PC-3 (cell line): Measurements from ENCODE around the gene TMEM190. TPM values are rescaled to one million over a fixed set of nuclear protein-coding genes. Genes with fewer than 3 reads are reported as not detected.

Experiments
- ATAC-seq: fragments of 200-7000 bp; cut with Tn5 transposase; 2 replicates; pipeline ENCODE4 v1.9.1; 2020; ENCODE audit warnings: mild to moderate bottlenecking, moderate library complexity
- BruUV-seq: library from RNA; stranded (reverse); fragments of 400-500 nt; replicated peaks from 2 replicates; lab custom pipeline; 2021; lab: Mats Ljungman, UMichigan
- CTCF ChIA-PET: fragments of 300-600 bp; sonication (Branson Sonifier 250); formaldehyde crosslinking; loops from one replicate; lab custom pipeline; 2022; ENCODE audit warnings: antibody characterized with exemption; lab: Charles Lee
- POLR2A ChIA-PET: fragments of 300-600 bp; sonication (Branson Sonifier 250); formaldehyde crosslinking; loops from one replicate; lab custom pipeline; 2022; ENCODE audit warnings: antibody characterized with exemption; ENCODE audit not compliant: unreplicated experiment; lab: Charles Lee
- DNase-seq: peaks from one replicate; pipeline ENCODE4 v3.0.0-alpha.2; 2015
- H2AFZ ChIP-seq: fragments of 300-600 bp; sonication (generic); 2 replicates; pipeline ENCODE4 v1.6.0; 2016; ENCODE audit warnings: antibody characterized with exemption, low read length
- H3F3A ChIP-seq: fragments of 300-600 bp; sonication (generic); one replicate; pipeline ENCODE4 v1.6.0; 2017; ENCODE audit warnings: antibody characterized with exemption, low read length, control low read depth, mild to moderate bottlenecking; ENCODE audit not compliant: unreplicated experiment
- H3K27ac ChIP-seq: fragments of 300-600 bp; sonication (generic); 2 replicates; pipeline ENCODE4 v1.5.1; 2016; ENCODE audit warnings: mild to moderate bottlenecking, low read length
- H3K27me3 ChIP-seq: fragments of 300-600 bp; sonication (generic); 2 replicates; pipeline ENCODE4 v1.6.1; 2016; ENCODE audit warnings: low read length, mixed read lengths
- H3K36me3 ChIP-seq: fragments of 300-600 bp; sonication (generic); 2 replicates; pipeline ENCODE4 v1.6.1; 2016; ENCODE audit warnings: low read depth, mixed run types, low read length, mixed read lengths
- H3K4me1 ChIP-seq: fragments of 300-600 bp; sonication (generic); 2 replicates; pipeline ENCODE4 v1.5.1; 2016; ENCODE audit warnings: low read length; ENCODE audit not compliant: insufficient read depth
- H3K4me2 ChIP-seq: fragments of 300-600 bp; sonication (generic); 2 replicates; pipeline ENCODE4 v1.6.0; 2016; ENCODE audit warnings: low read length
- H3K4me3 ChIP-seq: fragments of 300-600 bp; sonication (generic); 2 replicates; pipeline ENCODE4 v1.5.1; 2016; ENCODE audit warnings: mild to moderate bottlenecking, low read length, mixed read lengths
- H3K79me2 ChIP-seq: fragments of 300-600 bp; sonication (generic); 2 replicates; pipeline ENCODE4 v1.6.1; 2017; ENCODE audit warnings: low read length, mixed read lengths
- H3K9ac ChIP-seq: fragments of 300-600 bp; sonication (generic); 2 replicates; pipeline ENCODE4 v1.6.0; 2016; ENCODE audit warnings: mild to moderate bottlenecking, low read length
- H3K9me2 ChIP-seq: fragments of 300-600 bp; sonication (generic); replicated peaks from 2 replicates; pipeline ENCODE4 v1.6.1; 2016; ENCODE audit warnings: mixed run types, low read length, mixed read lengths
- H3K9me3 ChIP-seq: fragments of 300-600 bp; sonication (generic); 2 replicates; pipeline ENCODE4 v1.6.1; 2016; ENCODE audit warnings: low read length, mixed read lengths
- H4K20me1 ChIP-seq: fragments of 300-600 bp; sonication (generic); 2 replicates; pipeline ENCODE4 v1.6.1; 2016; ENCODE audit warnings: low read length, mixed read lengths
- EZH2 ChIP-seq: fragments of 300-600 bp; sonication (generic); IDR thresholded peaks from one replicate; pipeline ENCODE4 v1.6.1; 2017; ENCODE audit warnings: antibody characterized with exemption, mild to moderate bottlenecking, low read length; ENCODE audit not compliant: unreplicated experiment
- EZH2phosphoT487 ChIP-seq: fragments of 300-600 bp; sonication (generic); IDR thresholded peaks from 2 replicates; pipeline ENCODE4 v1.6.1; 2018; ENCODE audit warnings: mild to moderate bottlenecking, antibody characterized with exemption, low read length, borderline replicate concordance
- intact Hi-C: fragments of 100-400 bp; cut with micrococcal nuclease; formaldehyde crosslinking; loops from 2 replicates; pipeline ENCODE4 v1.9.0; 2023
- total RNA-seq: library from RNA; depleted of rRNA; stranded (reverse); fragments of >200 nt; gene quantifications from 2 replicates; pipeline ENCODE4 v1.2.3, GENCODE V29; 2014
- TF ChIP-seq, protein P1 (sequence below): fragments of 300-600 bp; sonication (generic); conservative IDR thresholded peaks from 2 replicates; pipeline ENCODE4 v1.5.1; 2017; ENCODE audit warnings: antibody characterized with exemption, low read depth, mild to moderate bottlenecking, low read length

TMEM190 gene
- total RNA-seq, 1 experiment from 2014 or later, result not detected

DNA sequence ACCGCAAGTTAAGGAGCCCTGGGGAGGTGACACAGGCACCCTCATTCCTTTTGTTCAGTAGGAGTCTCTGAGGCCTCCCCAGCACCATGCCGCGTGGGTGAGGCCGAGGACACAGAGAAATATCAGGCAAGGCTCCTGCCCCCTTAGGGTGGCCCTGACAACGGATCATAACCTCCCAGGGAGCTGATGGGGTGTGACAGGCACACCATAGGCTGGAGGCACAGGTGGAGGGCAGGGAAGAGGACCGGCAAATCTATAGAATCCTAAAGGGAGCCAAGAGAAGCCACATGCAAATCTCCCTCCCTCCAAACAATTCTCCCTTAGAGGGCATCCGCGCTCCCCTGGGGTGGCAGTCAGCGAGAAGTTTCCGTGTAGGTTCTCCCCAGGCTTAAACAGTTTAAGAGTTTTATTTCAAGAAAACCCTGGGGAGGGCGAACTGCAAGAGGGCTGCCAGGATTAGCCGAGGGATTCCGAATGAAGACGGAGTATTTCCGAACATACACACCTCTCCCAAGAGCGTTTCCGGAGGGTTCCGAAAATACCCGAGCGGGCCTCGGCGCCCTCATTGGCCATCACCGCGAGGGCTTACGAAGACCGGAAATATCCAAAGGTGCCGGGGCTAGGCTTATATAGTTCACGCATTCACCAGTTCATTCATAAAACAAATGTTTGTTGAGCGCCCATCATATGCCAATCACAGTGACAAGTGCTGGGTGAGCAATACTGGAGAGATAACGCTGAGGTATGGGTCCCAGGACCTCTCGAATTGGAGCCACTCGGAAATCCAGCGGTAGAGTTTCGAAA is 8.5 kb downstream of the TMEM190 start:
- H3K79me2 ChIP-seq, result peaks cover 73% of the 10 kb centered on the region
- H2AFZ ChIP-seq, result peak overlapping the region; percentile 63
- ChIA-PET CTCF (interaction anchor here (1.0 to 2.4 kb wide), 2 partner anchors 46 to 225 kb away, joined by 3 to 9 read pairs; partner anchors contain the start of gene KMT5C), POLR2A (interaction anchor here (1.4 kb wide), 1 partner anchor 46 kb away, joined by 8 read pairs; the partner anchor contains the start of gene KMT5C)
- TF ChIP-seq EZH2 (no peak), EZH2phosphoT487 (no peak)
- TF ChIP-seq, protein P1, sequence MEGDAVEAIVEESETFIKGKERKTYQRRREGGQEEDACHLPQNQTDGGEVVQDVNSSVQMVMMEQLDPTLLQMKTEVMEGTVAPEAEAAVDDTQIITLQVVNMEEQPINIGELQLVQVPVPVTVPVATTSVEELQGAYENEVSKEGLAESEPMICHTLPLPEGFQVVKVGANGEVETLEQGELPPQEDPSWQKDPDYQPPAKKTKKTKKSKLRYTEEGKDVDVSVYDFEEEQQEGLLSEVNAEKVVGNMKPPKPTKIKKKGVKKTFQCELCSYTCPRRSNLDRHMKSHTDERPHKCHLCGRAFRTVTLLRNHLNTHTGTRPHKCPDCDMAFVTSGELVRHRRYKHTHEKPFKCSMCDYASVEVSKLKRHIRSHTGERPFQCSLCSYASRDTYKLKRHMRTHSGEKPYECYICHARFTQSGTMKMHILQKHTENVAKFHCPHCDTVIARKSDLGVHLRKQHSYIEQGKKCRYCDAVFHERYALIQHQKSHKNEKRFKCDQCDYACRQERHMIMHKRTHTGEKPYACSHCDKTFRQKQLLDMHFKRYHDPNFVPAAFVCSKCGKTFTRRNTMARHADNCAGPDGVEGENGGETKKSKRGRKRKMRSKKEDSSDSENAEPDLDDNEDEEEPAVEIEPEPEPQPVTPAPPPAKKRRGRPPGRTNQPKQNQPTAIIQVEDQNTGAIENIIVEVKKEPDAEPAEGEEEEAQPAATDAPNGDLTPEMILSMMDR, result no peak
- H3K36me3 ChIP-seq, result peaks cover 39% of the 10 kb centered on the region
- H3K4me2 ChIP-seq, result peak overlapping the region; percentile 90
- no peaks in the 10 kb centered on the region for H3K27me3 ChIP-seq
- H3K4me1 ChIP-seq, result peaks cover 41% of the 10 kb centered on the region
- peaks cover 41% of the 10 kb centered on the region for H4K20me1 ChIP-seq
- TSS peak; percentile 75 for BruUV-seq
- DNase-seq (peak; percentile 99), ATAC-seq (peak; percentile 76)
- H3K9me3 ChIP-seq, result no peaks in the 10 kb centered on the region
- H3K9me2 ChIP-seq, result no peaks in the 10 kb centered on the region
- intact Hi-C loops, result loop anchor here (2.0 to 10.0 kb wide), 3 partner anchors 46 to 170 kb away; partner anchors contain the start of gene KMT5C
- peaks cover 7% of the 10 kb centered on the region for H3F3A ChIP-seq
- H3K4me3 ChIP-seq, result peak overlapping the region; percentile 98
- peak overlapping the region; percentile 95 for H3K9ac ChIP-seq
- H3K27ac ChIP-seq, result peak overlapping the region; percentile 54

DNA sequence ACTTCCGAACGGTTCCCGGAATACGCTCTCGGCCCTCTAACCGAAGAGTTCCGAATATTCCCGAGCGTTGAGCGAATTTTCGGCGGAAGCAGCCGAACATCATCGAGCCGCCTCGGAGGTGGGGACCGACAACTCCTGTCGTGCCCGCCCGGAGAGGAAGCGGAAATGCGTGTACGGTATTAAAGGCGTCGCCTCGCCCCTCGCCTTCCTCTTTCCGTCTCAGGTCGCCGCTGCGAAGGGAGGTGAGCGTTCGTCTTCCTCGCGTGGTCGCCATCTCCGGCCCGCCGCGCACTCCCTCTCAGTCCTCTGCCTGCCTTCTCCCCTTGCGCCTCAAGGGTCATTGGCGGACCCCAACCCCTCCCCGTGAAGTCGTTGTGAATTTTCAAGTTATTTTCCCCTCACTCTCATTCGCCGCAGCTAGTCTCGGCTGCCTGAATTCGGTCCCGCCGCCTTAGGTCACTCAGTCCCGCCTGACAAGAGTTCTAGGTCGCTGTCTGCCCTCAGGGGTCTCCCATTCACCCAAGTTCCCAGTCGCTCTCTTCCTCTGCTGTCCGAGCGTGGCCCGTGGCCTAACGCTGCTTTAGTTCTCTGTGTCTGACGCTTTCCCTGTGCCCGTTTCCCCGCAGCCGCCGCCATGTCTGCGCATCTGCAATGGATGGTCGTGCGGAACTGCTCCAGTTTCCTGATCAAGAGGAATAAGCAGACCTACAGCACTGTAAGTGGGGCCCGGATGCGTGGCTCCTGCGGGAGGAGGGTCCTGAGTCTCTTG is 9.3 kb downstream of the TMEM190 start, which contains the start of gene RPL28:
Gene RPL28, plus strand, starts transcription at position 209 of the 769 bp plus-strand sequence. Its CDS starts 426 bp downstream, at position 635.
- Histone ChIP-seq H3K27ac (peak within 1 kb of the TSS; percentile 54), H3K4me3 (peak within 1 kb of the TSS; percentile 98), H3K4me2 (peak within 1 kb of the TSS; percentile 90), H3K36me3 (peaks cover 39% of the 10 kb centered on the region), H3K4me1 (peaks cover 41% of the 10 kb centered on the region), H4K20me1 (peaks cover 49% of the 10 kb centered on the region), H3K9ac (peak within 1 kb of the TSS; percentile 95), H2AFZ (peak within 1 kb of the TSS; percentile 63), H3K79me2 (peaks cover 73% of the 10 kb centered on the region), H3F3A (peaks cover 7% of the 10 kb centered on the region), H3K9me2 (no peaks in the 10 kb centered on the region), H3K27me3 (no peaks in the 10 kb centered on the region), H3K9me3 (no peaks in the 10 kb centered on the region)
- ATAC-seq (peak; percentile 71), DNase-seq (peak; percentile 100)
- TF ChIP-seq, protein P1, result no peak
- TF ChIP-seq EZH2, result no peak
- no peak for TF ChIP-seq EZH2phosphoT487
- intact Hi-C loops, result loop anchor here (2.0 to 10.0 kb wide), 3 partner anchors 47 to 171 kb away; partner anchors contain the start of gene KMT5C
- CTCF ChIA-PET, result no interaction called here
- POLR2A ChIA-PET, result no interaction called here
- BruUV-seq, result TSS peak; percentile 68
